Measurements from ENCODE around the gene PKP3. TPM values are rescaled to one million over a fixed set of nuclear protein-coding genes. Genes with fewer than 3 reads are reported as not detected.
"Not testable (repeated sequence)": the region's sequence is repeated elsewhere in the genome, so short reads cannot be mapped to it uniquely, and the experiment has no call there.

PKP3 gene
- total and polyA plus RNA-seq, 8 donors, result 11.0 to 48.6 (median 13.9) TPM

GRCh38 chr11:431921-432320 lies 37.9 kb downstream of the PKP3 start:
- H3K27me3 ChIP-seq, result peaks cover 0 to 3% of the 10 kb centered on the region in 2 donors
- no peak overlapping the region for H3K4me3 ChIP-seq
- H3K4me1 ChIP-seq, result no peaks in the 10 kb centered on the region
- no peak for TF ChIP-seq CTCF (IDR thresholded peaks at IDR 0.05)
- no peaks in the 10 kb centered on the region for H3K36me3 ChIP-seq
- H3K9me3 ChIP-seq, result no peaks in the 10 kb centered on the region
- intact Hi-C loops (cut with DNase I), result no loop called here
- H3K27ac ChIP-seq, result no peak overlapping the region
- peak in 1 of 4 donors; percentile 54 for DNase-seq
- ATAC-seq, result no peak

GRCh38 chr11:432501-433100 lies 38.6 kb downstream of the PKP3 start:
- peak in 1 of 4 donors; percentile 70 for DNase-seq
- no peaks in the 10 kb centered on the region for H3K36me3 ChIP-seq
- no peak overlapping the region for H3K4me3 ChIP-seq

GRCh38 chr11:433111-433510 lies 39.1 kb downstream of the PKP3 start:
- intact Hi-C loops (cut with DNase I), result no loop called here
- Histone ChIP-seq H3K4me1 (no peaks in the 10 kb centered on the region), H3K4me3 (no peak overlapping the region), H3K36me3 (no peaks in the 10 kb centered on the region), H3K9me3 (no peaks in the 10 kb centered on the region), H3K27ac (no peak overlapping the region), H3K27me3 (no peaks in the 10 kb centered on the region)
- ATAC-seq (no peak), DNase-seq (no peak)
- TF ChIP-seq CTCF (IDR thresholded peaks at IDR 0.05), result no peak

More at GRCh38 chr11:432501-433100, 38.6 kb downstream of the PKP3 start:
- TF ChIP-seq CTCF (IDR thresholded peaks at IDR 0.05), result no peak
- no peaks in the 10 kb centered on the region for H3K27me3 ChIP-seq
- H3K27ac ChIP-seq, result no peak overlapping the region
- H3K9me3 ChIP-seq, result no peaks in the 10 kb centered on the region
- intact Hi-C loops (cut with DNase I), result no loop called here
- no peak for ATAC-seq
- H3K4me1 ChIP-seq, result no peaks in the 10 kb centered on the region

- no peaks in the 10 kb centered on the region for H3K27me3 ChIP-seq
- H3K4me3 ChIP-seq, result no peak overlapping the region
- no peak overlapping the region for H3K27ac ChIP-seq
- H3K4me1 ChIP-seq, result no peaks in the 10 kb centered on the region
- no peak for TF ChIP-seq CTCF (IDR thresholded peaks at IDR 0.05)
- ATAC-seq (no peak), DNase-seq (peak in 1 of 4 donors; percentile 72)
- H3K9me3 ChIP-seq, result no peaks in the 10 kb centered on the region
- intact Hi-C loops (cut with DNase I), result no loop called here
- H3K36me3 ChIP-seq, result no peaks in the 10 kb centered on the region
Observed at GRCh38 chr11:433641-434040, 39.6 kb downstream of the PKP3 start.

- Histone ChIP-seq H3K4me3 (no peak overlapping the region), H3K9me3 (no peaks in the 10 kb centered on the region), H3K36me3 (no peaks in the 10 kb centered on the region), H3K4me1 (no peaks in the 10 kb centered on the region), H3K27ac (no peak overlapping the region), H3K27me3 (no peaks in the 10 kb centered on the region)
- ATAC-seq (no peak), DNase-seq (peak in 1 of 4 donors; percentile 73)
- intact Hi-C loops (cut with DNase I), result no loop called here
- no peak for TF ChIP-seq CTCF (IDR thresholded peaks at IDR 0.05)
Observed at GRCh38 chr11:434496-434895, 40.5 kb downstream of the PKP3 start.

- DNase-seq; ATAC-seq; intact Hi-C loops (cut with DNase I); H3K27ac ChIP-seq; H3K4me1 ChIP-seq; H3K36me3 ChIP-seq; H3K27me3 ChIP-seq; H3K4me3 ChIP-seq; H3K9me3 ChIP-seq: not testable (repeated sequence)
Observed at GRCh38 chr11:434999-435740, 41.2 kb downstream of the PKP3 start.
